ENCODE results near the gene SDC3. TPM values are rescaled to one million over a fixed set of nuclear protein-coding genes. Genes with fewer than 3 reads are reported as not detected.

SDC3 gene
- total RNA-seq, 1 experiment from 2014 or later: 33.7 TPM

DNA sequence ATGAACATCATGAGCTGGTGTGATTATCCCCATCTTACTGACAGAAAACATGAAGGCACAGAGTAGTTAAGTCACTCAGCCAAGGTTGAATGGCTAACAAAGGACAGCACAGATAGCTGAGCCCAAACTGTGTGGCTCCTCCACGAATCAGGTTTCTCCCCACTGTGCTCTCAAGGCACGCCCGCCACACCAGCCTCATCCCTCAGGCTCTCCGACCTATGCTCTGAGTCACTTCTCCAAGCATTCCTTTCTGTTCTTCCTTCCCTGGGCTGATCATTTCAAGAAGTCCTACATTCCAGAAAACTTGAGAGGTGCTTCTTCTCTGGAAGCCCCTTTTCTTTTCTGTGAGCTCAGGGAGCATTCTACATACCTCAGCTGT is 25.3 kb upstream of the SDC3 start:
- CTCF ChIA-PET: no interaction called here
- no peaks in the 10 kb centered on the region for H3K36me3 ChIP-seq (ENCODE audit: low read depth)
- POLR2A ChIA-PET (ENCODE audit: unreplicated experiment): interaction anchor here (0.7 kb wide), 1 partner anchor 151 kb away, joined by 3 read pairs; no protein-coding TSS in a partner anchor
- H3K9me2 ChIP-seq (ENCODE audit: insufficient read depth): no peaks in the 10 kb centered on the region
- no peaks in the 10 kb centered on the region for H3K79me2 ChIP-seq (ENCODE audit: low read depth)
- no peaks in the 10 kb centered on the region for H3K27me3 ChIP-seq (ENCODE audit: insufficient read depth, low read depth)
- no TSS peak for BruUV-seq (replicated peaks)
- no peak for TF ChIP-seq EZH2 (IDR thresholded peaks at IDR 0.05; ENCODE audit: low read depth)
- TF ChIP-seq, protein P1, sequence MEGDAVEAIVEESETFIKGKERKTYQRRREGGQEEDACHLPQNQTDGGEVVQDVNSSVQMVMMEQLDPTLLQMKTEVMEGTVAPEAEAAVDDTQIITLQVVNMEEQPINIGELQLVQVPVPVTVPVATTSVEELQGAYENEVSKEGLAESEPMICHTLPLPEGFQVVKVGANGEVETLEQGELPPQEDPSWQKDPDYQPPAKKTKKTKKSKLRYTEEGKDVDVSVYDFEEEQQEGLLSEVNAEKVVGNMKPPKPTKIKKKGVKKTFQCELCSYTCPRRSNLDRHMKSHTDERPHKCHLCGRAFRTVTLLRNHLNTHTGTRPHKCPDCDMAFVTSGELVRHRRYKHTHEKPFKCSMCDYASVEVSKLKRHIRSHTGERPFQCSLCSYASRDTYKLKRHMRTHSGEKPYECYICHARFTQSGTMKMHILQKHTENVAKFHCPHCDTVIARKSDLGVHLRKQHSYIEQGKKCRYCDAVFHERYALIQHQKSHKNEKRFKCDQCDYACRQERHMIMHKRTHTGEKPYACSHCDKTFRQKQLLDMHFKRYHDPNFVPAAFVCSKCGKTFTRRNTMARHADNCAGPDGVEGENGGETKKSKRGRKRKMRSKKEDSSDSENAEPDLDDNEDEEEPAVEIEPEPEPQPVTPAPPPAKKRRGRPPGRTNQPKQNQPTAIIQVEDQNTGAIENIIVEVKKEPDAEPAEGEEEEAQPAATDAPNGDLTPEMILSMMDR (conservative IDR thresholded peaks at IDR 0.05): no peak
- no peaks in the 10 kb centered on the region for H3K4me1 ChIP-seq (replicated peaks; ENCODE audit: insufficient read depth)
- H3K9me3 ChIP-seq (ENCODE audit: insufficient read depth, low read depth): no peaks in the 10 kb centered on the region
- H3K4me2 ChIP-seq: no peak overlapping the region
- no peak overlapping the region for H2AFZ ChIP-seq
- H3F3A ChIP-seq (ENCODE audit: insufficient read depth, low read depth): peaks cover 14% of the 10 kb centered on the region; the same call in 1 of the 2 replicates
- intact Hi-C loops (cut with micrococcal nuclease; ENCODE audit: unreplicated experiment): no loop called here
- no peaks in the 10 kb centered on the region for H4K20me1 ChIP-seq (ENCODE audit: insufficient read depth)
- H3K27ac ChIP-seq: no peak overlapping the region
- no peak overlapping the region for H3K4me3 ChIP-seq
- DNase-seq: no peak

DNA sequence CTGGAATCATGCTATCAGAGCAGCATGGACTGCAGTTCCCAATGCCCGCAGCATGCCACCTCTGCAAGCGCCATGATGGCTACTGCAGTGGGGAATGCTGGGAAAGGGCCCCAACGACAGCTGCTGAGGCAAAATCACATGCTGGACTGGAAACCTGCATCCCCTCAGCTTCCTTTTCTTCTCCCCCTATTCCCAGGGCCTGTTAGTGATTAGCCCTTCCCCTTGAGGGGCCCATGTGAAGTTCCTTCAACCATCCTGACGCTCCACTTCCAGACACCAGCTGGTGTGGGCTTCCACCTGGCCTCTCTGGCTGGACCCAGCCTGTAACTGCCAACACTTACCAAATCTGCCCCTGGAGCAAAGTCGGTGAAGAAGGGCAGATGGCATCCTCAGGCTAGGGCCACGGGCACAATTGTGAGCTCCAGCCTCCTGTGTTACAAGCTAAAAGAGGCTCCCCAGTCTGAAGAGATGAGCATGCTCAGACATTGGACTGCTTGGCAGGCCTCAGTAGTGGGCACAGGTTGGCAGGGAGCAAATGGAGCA is 22.1 kb upstream of the SDC3 start:
- Histone ChIP-seq H3K4me2 (no peak overlapping the region), H3K4me1 (replicated peaks; ENCODE audit: insufficient read depth) (no peaks in the 10 kb centered on the region), H2AFZ (no peak overlapping the region), H3K9me3 (ENCODE audit: insufficient read depth, low read depth) (no peaks in the 10 kb centered on the region), H3K36me3 (ENCODE audit: low read depth) (no peaks in the 10 kb centered on the region), H3F3A (ENCODE audit: insufficient read depth, low read depth) (peaks cover 14% of the 10 kb centered on the region; the same call in 1 of the 2 replicates), H3K27ac (no peak overlapping the region), H3K4me3 (no peak overlapping the region), H3K79me2 (ENCODE audit: low read depth) (no peaks in the 10 kb centered on the region), H3K27me3 (ENCODE audit: insufficient read depth, low read depth) (no peaks in the 10 kb centered on the region), H4K20me1 (ENCODE audit: insufficient read depth) (no peaks in the 10 kb centered on the region), H3K9me2 (ENCODE audit: insufficient read depth) (no peaks in the 10 kb centered on the region)
- TF ChIP-seq EZH2 (IDR thresholded peaks at IDR 0.05; ENCODE audit: low read depth): no peak
- TF ChIP-seq, protein P1 (conservative IDR thresholded peaks at IDR 0.05): no peak
- intact Hi-C loops (cut with micrococcal nuclease; ENCODE audit: unreplicated experiment): no loop called here
- no TSS peak for BruUV-seq (replicated peaks)
- DNase-seq: no peak
- ChIA-PET CTCF (no interaction called here), POLR2A (ENCODE audit: unreplicated experiment) (no interaction called here)

DNA sequence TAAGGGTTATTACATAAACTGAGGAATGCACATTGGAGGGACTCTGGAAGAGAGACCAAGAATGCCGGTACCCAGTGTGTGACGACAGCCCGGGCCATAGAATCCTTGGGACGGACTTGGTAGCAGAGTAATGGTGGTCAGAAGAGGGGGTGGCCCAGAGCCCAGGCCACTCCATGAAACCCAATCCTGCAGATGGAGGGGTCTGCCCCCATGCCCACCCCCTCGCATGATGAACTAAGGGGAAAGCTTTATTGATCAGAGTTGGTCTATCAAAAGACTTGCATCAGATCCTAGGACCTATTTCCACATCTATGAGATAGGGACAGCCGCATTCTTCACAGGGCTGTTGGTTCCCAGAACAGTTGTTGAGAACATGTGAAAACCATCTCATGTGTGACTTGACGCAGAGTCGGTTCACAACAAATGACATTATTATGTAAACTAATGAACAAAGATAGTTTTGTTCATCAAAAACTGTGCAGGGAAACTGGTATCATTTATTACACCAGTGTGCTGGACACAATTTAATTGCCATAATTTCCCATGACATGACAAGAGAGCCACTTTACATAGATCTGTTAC is 21.5 kb upstream of the SDC3 start:
- Histone ChIP-seq H3K36me3 (ENCODE audit: low read depth) (no peaks in the 10 kb centered on the region), H3K27ac (no peak overlapping the region), H3K79me2 (ENCODE audit: low read depth) (no peaks in the 10 kb centered on the region), H2AFZ (no peak overlapping the region), H3K4me1 (replicated peaks; ENCODE audit: insufficient read depth) (no peaks in the 10 kb centered on the region), H3K4me2 (no peak overlapping the region), H3K9me2 (ENCODE audit: insufficient read depth) (no peaks in the 10 kb centered on the region), H3K4me3 (no peak overlapping the region), H3K9me3 (ENCODE audit: insufficient read depth, low read depth) (no peaks in the 10 kb centered on the region), H3F3A (ENCODE audit: insufficient read depth, low read depth) (peaks cover 14% of the 10 kb centered on the region; the same call in 1 of the 2 replicates), H4K20me1 (ENCODE audit: insufficient read depth) (no peaks in the 10 kb centered on the region), H3K27me3 (ENCODE audit: insufficient read depth, low read depth) (no peaks in the 10 kb centered on the region)
- DNase-seq: no peak
- ChIA-PET CTCF (interaction anchor here (0.5 to 1.0 kb wide), 2 partner anchors 56 to 129 kb away, joined by 3 to 8 read pairs; no protein-coding TSS in a partner anchor), POLR2A (ENCODE audit: unreplicated experiment) (interaction anchor here (0.6 kb wide), 1 partner anchor 76 kb away, joined by 7 read pairs; no protein-coding TSS in a partner anchor)
- intact Hi-C loops (cut with micrococcal nuclease; ENCODE audit: unreplicated experiment): loop anchor here (5.0 kb wide), 2 partner anchors 128 to 148 kb away; no protein-coding TSS in a partner anchor
- BruUV-seq (replicated peaks): no TSS peak
- TF ChIP-seq, protein P1 (conservative IDR thresholded peaks at IDR 0.05): no peak
- no peak for TF ChIP-seq EZH2 (IDR thresholded peaks at IDR 0.05; ENCODE audit: low read depth)

Data from PC-9 (cell line).